H9 (cell line): ENCODE measurements around the gene SHISA9. TPM values are rescaled to one million over a fixed set of nuclear protein-coding genes. Genes with fewer than 3 reads are reported as not detected.

Experiments
- DNase-seq: peaks from one replicate; pipeline ENCODE4 v3.0.0-alpha.2; 2017
- H2AFZ ChIP-seq: one replicate; pipeline ENCODE4 v1.6.1; 2013; ENCODE audit warnings: mild to moderate bottlenecking, low read length, control low read depth, moderate library complexity
- H2AK5ac ChIP-seq: 2 replicates; pipeline ENCODE4 v1.6.1; 2013; ENCODE audit warnings: low read length, control low read depth, mixed read lengths; ENCODE audit not compliant: insufficient read length
- H2BK120ac ChIP-seq: one replicate; pipeline ENCODE4 v1.6.1; 2013; ENCODE audit warnings: low read depth, mild to moderate bottlenecking, low read length, control low read depth, inconsistent platforms; ENCODE audit not compliant: poor library complexity, severe bottlenecking
- H2BK12ac ChIP-seq: 2 replicates; pipeline ENCODE4 v1.6.1; 2013; ENCODE audit warnings: low read length, control low read depth, mixed read lengths, low read depth; ENCODE audit not compliant: insufficient read length
- H2BK15ac ChIP-seq: 2 replicates; pipeline ENCODE4 v1.6.1; 2013; ENCODE audit warnings: low read depth, low read length, control low read depth
- H2BK20ac ChIP-seq: one replicate; pipeline ENCODE4 v1.6.1; 2013; ENCODE audit warnings: low read depth, mild to moderate bottlenecking, low read length, control low read depth, inconsistent platforms; ENCODE audit not compliant: poor library complexity, severe bottlenecking
- H2BK5ac ChIP-seq: 2 replicates; pipeline ENCODE4 v1.6.1; 2013; ENCODE audit warnings: low read length, control low read depth, mixed read lengths; ENCODE audit not compliant: insufficient read length
- H3K14ac ChIP-seq: 2 replicates; pipeline ENCODE4 v1.6.1; 2013; ENCODE audit warnings: low read length, control low read depth; ENCODE audit not compliant: insufficient read depth
- H3K18ac ChIP-seq: 2 replicates; pipeline ENCODE4 v1.6.1; 2013; ENCODE audit warnings: low read depth, mild to moderate bottlenecking, mixed read lengths, low read length, control low read depth; ENCODE audit not compliant: insufficient read length
- H3K23ac ChIP-seq: 2 replicates; pipeline ENCODE4 v1.6.1; 2013; ENCODE audit warnings: low read length, control low read depth, mixed read lengths, low read depth; ENCODE audit not compliant: insufficient read length
- H3K23me2 ChIP-seq: 2 replicates; pipeline ENCODE4 v1.6.1; 2013; ENCODE audit warnings: low read depth, mild to moderate bottlenecking, mixed read lengths, low read length, control low read depth; ENCODE audit not compliant: insufficient read length, poor library complexity, severe bottlenecking
- H3K27ac ChIP-seq: 2 replicates; pipeline ENCODE4 v1.5.1; 2013; ENCODE audit warnings: low read length, control low read depth, mixed read lengths, low read depth; ENCODE audit not compliant: insufficient read length
- H3K27me3 ChIP-seq: 2 replicates; pipeline ENCODE4 v1.6.1; 2013; ENCODE audit warnings: low read length, control low read depth, inconsistent platforms; ENCODE audit not compliant: insufficient read depth
- H3K4ac ChIP-seq: 2 replicates; pipeline ENCODE4 v1.6.1; 2013; ENCODE audit warnings: low read depth, mild to moderate bottlenecking, control low read depth, inconsistent platforms, low read length, moderate library complexity
- H3K4me1 ChIP-seq: 2 replicates; pipeline ENCODE4 v1.6.1; 2013; ENCODE audit warnings: low read length, control low read depth, inconsistent platforms; ENCODE audit not compliant: insufficient read depth
- H3K4me2 ChIP-seq: 2 replicates; pipeline ENCODE4 v1.6.1; 2013; ENCODE audit warnings: low read length, control low read depth, mixed read lengths; ENCODE audit not compliant: insufficient read length, insufficient read depth
- H3K56ac ChIP-seq: 2 replicates; pipeline ENCODE4 v1.6.1; 2013; ENCODE audit warnings: low read depth, mild to moderate bottlenecking, mixed read lengths, low read length, control low read depth; ENCODE audit not compliant: insufficient read length
- H3K79me1 ChIP-seq: 2 replicates; pipeline ENCODE4 v1.6.1; 2013; ENCODE audit warnings: low read depth, mild to moderate bottlenecking, moderate library complexity, low read length, control low read depth, inconsistent platforms; ENCODE audit not compliant: insufficient read depth, poor library complexity, severe bottlenecking
- H3K79me2 ChIP-seq: 2 replicates; pipeline ENCODE4 v1.6.1; 2013; ENCODE audit warnings: low read length, control low read depth, inconsistent platforms; ENCODE audit not compliant: insufficient read depth
- H3K9ac ChIP-seq: 2 replicates; pipeline ENCODE4 v1.6.1; 2013; ENCODE audit warnings: low read length, control low read depth, mixed read lengths; ENCODE audit not compliant: insufficient read length; ENCODE audit errors: extremely low read depth
- H3K9me3 ChIP-seq: one replicate; pipeline ENCODE4 v1.6.1; 2013; ENCODE audit warnings: low read depth, low read length, inconsistent platforms; ENCODE audit not compliant: control insufficient read depth
- H3T11ph ChIP-seq: one replicate; pipeline ENCODE4 v1.6.1; 2013; ENCODE audit warnings: mild to moderate bottlenecking, low read length, control low read depth, inconsistent platforms
- H4K20me1 ChIP-seq: one replicate; pipeline ENCODE4 v1.6.1; 2013; ENCODE audit not compliant: control insufficient read depth, insufficient read length, insufficient read depth
- H4K5ac ChIP-seq: 2 replicates; pipeline ENCODE4 v1.6.1; 2013; ENCODE audit warnings: low read depth, mild to moderate bottlenecking, mixed read lengths, low read length, control low read depth; ENCODE audit not compliant: insufficient read length
- H4K8ac ChIP-seq: replicated peaks from 2 replicates; pipeline ENCODE4 v1.6.1; 2013; ENCODE audit warnings: low read length, control low read depth, mixed read lengths, low read depth; ENCODE audit not compliant: insufficient read length
- H4K91ac ChIP-seq: 2 replicates; pipeline ENCODE4 v1.6.1; 2013; ENCODE audit warnings: low read depth, mild to moderate bottlenecking, moderate library complexity, mixed read lengths, low read length, control low read depth; ENCODE audit not compliant: insufficient read length
- H3K27ac Mint-ChIP-seq, 3 experiments: 2 replicates in 2 of 3; 3 replicates in 1 of 3; pipeline ENCODE4 v1.8.0; 2020 to 2021; ENCODE audit warnings: mixed read lengths in 3 of 3, mild to moderate bottlenecking in 1 of 3, moderate library complexity in 1 of 3
- H3K27me3 Mint-ChIP-seq: 2 replicates; pipeline ENCODE4 v1.8.0; 2021; ENCODE audit warnings: low read depth, mild to moderate bottlenecking, moderate library complexity, mixed read lengths
- H3K36me3 Mint-ChIP-seq, 3 experiments: 2 replicates in 2 of 3; 3 replicates in 1 of 3; pipeline ENCODE4 v1.8.0; 2020 to 2021; ENCODE audit warnings: low read depth in 3 of 3, mixed read lengths in 3 of 3; ENCODE audit not compliant: insufficient read depth in 1 of 3
- H3K4me1 Mint-ChIP-seq, 2 experiments: 2 replicates each; pipeline ENCODE4 v1.8.0; 2020; ENCODE audit warnings: mixed read lengths in 2 of 2
- H3K4me3 Mint-ChIP-seq, 2 experiments: 2 replicates in 1 of 2; 3 replicates in 1 of 2; pipeline ENCODE4 v1.8.0; 2020 to 2021; ENCODE audit warnings: mild to moderate bottlenecking in 2 of 2, mixed read lengths in 2 of 2, moderate library complexity in 1 of 2
- H3K9me3 Mint-ChIP-seq, 2 experiments: 2 replicates in 1 of 2; 3 replicates in 1 of 2; pipeline ENCODE4 v1.8.0; 2020; ENCODE audit warnings: mild to moderate bottlenecking in 2 of 2, mixed read lengths in 2 of 2, moderate library complexity in 1 of 2
- WGBS: extraction: QIAGEN DNeasy Blood & Tissue Kit; methylation state at CpG from one replicate; pipeline ENCODE4 v1.1.7; 2013; ENCODE audit warnings: missing lambda C conversion rate, low lambda C conversion rate, mixed read lengths; ENCODE audit not compliant: insufficient read length; ENCODE audit errors: extremely low coverage; 5-methylcytosine and 5-hydroxymethylcytosine counted together
- total RNA-seq: library from RNA; stranded (reverse); gene quantifications from 2 replicates; pipeline ENCODE4 v1.2.1, GENCODE V29; 2021
- TF ChIP-seq, protein P1 (sequence below): fragments of 200-600 bp; sonication (generic); conservative IDR thresholded peaks from 3 replicates; pipeline ENCODE4 v1.8.0; 2021; ENCODE audit warnings: antibody characterized with exemption, mild to moderate bottlenecking

The SHISA9 gene
- total RNA-seq, 1 experiment from 2014 or later, result 7.0 TPM

DNA sequence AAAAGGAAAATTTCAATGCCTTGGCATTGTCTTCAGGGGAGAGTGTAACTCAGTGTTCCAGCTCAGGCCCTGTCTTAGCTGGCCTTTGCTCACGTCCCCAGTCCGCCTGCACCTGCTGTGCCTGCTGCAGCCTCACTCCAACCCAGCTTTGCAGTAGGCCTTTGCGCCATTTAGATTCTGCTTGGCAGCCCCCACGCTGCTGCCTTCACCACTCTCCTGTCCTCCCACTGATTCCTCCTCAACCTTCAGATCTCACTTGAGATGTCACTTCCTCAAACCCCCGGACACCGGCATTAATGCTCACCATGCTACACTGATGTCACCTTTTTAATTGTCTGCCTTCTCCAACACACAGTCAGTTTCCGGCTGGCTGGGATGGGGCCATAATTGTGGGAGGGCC lies 166.2 kb downstream of the SHISA9 start:
- Histone ChIP-seq H4K91ac (no peak overlapping the region), H3K27me3 (no peaks in the 10 kb centered on the region), H2BK12ac (no peak overlapping the region), H4K5ac (no peak overlapping the region), H3K9me3 (no peaks in the 10 kb centered on the region), H3K27ac (no peak overlapping the region), H2BK5ac (no peak overlapping the region), H3K23me2 (no peaks in the 10 kb centered on the region), H3K9ac (no peak overlapping the region), H4K20me1 (no peaks in the 10 kb centered on the region), H3K18ac (no peak overlapping the region), H3K4ac (no peak overlapping the region), H3K56ac (no peak overlapping the region), H3K79me2 (no peaks in the 10 kb centered on the region; the same call in 1 of the 2 replicates), H3K4me1 (peaks cover 10% of the 10 kb centered on the region; the same call in 1 of the 2 replicates), H4K8ac (no peak overlapping the region), H2AFZ (no peak overlapping the region), H2BK120ac (no peak overlapping the region), H3K4me2 (no peak overlapping the region), H2BK20ac (no peak overlapping the region), H3K79me1 (no peaks in the 10 kb centered on the region), H3T11ph (no peak overlapping the region), H3K14ac (no peak overlapping the region), H3K23ac (no peak overlapping the region), H2AK5ac (no peak overlapping the region), H2BK15ac (no peak overlapping the region)
- WGBS, result no CpG with 5 or more reads among the region's 7 CpGs
- TF ChIP-seq, protein P1, sequence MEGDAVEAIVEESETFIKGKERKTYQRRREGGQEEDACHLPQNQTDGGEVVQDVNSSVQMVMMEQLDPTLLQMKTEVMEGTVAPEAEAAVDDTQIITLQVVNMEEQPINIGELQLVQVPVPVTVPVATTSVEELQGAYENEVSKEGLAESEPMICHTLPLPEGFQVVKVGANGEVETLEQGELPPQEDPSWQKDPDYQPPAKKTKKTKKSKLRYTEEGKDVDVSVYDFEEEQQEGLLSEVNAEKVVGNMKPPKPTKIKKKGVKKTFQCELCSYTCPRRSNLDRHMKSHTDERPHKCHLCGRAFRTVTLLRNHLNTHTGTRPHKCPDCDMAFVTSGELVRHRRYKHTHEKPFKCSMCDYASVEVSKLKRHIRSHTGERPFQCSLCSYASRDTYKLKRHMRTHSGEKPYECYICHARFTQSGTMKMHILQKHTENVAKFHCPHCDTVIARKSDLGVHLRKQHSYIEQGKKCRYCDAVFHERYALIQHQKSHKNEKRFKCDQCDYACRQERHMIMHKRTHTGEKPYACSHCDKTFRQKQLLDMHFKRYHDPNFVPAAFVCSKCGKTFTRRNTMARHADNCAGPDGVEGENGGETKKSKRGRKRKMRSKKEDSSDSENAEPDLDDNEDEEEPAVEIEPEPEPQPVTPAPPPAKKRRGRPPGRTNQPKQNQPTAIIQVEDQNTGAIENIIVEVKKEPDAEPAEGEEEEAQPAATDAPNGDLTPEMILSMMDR, result no peak
- Mint-ChIP-seq H3K4me1 (peaks cover 24 to 33% of the 10 kb centered on the region in 2 experiments), H3K27ac (peak overlapping the region; percentile 0 to 57 (median 45); a peak in 3 of 7 replicates), H3K9me3 (peaks cover 5 to 7% of the 10 kb centered on the region in 2 experiments; a peak in 4 of 5 replicates), H3K36me3 (peaks cover 0 to 8% (median 0%) of the 10 kb centered on the region in 3 experiments; a peak in 4 of 7 replicates), H3K27me3 (no peaks in the 10 kb centered on the region), H3K4me3 (no peak overlapping the region)
- DNase-seq, result no peak
